K562 (cell line): Measurements from ENCODE around the gene CRYGC. TPM values are rescaled to one million over a fixed set of nuclear protein-coding genes. Genes with fewer than 3 reads are reported as not detected.

Experiments
- ATAC-seq: fragments of 200-7000 bp; cut with Tn5 transposase; 3 replicates; pipeline ENCODE4 v1.9.1; 2020; ENCODE audit warnings: moderate library complexity
- BruUV-seq: library from RNA; stranded (reverse); fragments of 400-500 nt; replicated peaks from 2 replicates; lab custom pipeline; 2021; lab: Mats Ljungman, UMichigan
- CTCF ChIA-PET: fragments of 300-600 bp; formaldehyde crosslinking; extraction: SDS; loops from one replicate; lab custom pipeline; 2021; ENCODE audit warnings: low intra/inter-chr PET ratio; lab: Yijun Ruan, JAX
- POLR2A ChIA-PET: fragments of 300-600, 350-650 bp; sonication (Branson Sonifier 250); formaldehyde crosslinking; extraction: SDS; loops from one replicate; lab custom pipeline; 2021; ENCODE audit warnings: antibody characterized with exemption, inconsistent platforms; lab: Yijun Ruan, JAX
- DNase-seq, 4 experiments: peaks; one replicate each; pipeline versions ENCODE4 v3.0.0 to v3.0.0-alpha.2; 2011 to 2018; ENCODE audit warnings: low spot score in 3 of 4, mixed read lengths in 3 of 4; ENCODE audit errors: extremely low read depth in 1 of 4
- FAIRE-seq: peaks from 2 replicates; lab custom pipeline; 2011; peaks lifted over from hg19 to GRCh38; lab: Jason Lieb, UNC
- H2AFZ ChIP-seq: 2 replicates; pipeline ENCODE4 v1.6.0; 2011; ENCODE audit warnings: low read depth, low read length, control low read depth, inconsistent platforms
- H3K27ac ChIP-seq: fragments of 200-600 bp; 3 replicates; pipeline ENCODE4 v1.8.0; 2011; ENCODE audit warnings: low read depth, mild to moderate bottlenecking, control low read depth, inconsistent platforms, low read length, moderate library complexity, mixed read lengths; ENCODE audit errors: extremely low read depth
- H3K27me3 ChIP-seq, 2 experiments: fragments of 300-600 bp in 1 of 2; 2 replicates in 1 of 2; 3 replicates in 1 of 2; pipeline versions ENCODE4 v1.6.0 to v1.8.0; 2011; ENCODE audit warnings: inconsistent platforms in 2 of 2, low read length in 2 of 2, mild to moderate bottlenecking in 1 of 2, mixed read lengths in 1 of 2, moderate library complexity in 1 of 2; ENCODE audit not compliant: control insufficient read depth in 2 of 2, insufficient read depth in 2 of 2
- H3K36me3 ChIP-seq: fragments of 300-600 bp; 3 replicates; pipeline ENCODE4 v1.8.0; 2011; ENCODE audit warnings: mild to moderate bottlenecking, low read length, inconsistent platforms; ENCODE audit not compliant: control insufficient read depth, insufficient read depth
- H3K4me1 ChIP-seq, 2 experiments: fragments of 200-600 bp in 1 of 2; replicated peaks in 1 of 2; 2 replicates in 1 of 2; 3 replicates in 1 of 2; pipeline versions ENCODE4 v1.5.1 to v1.8.0; 2011; ENCODE audit warnings: inconsistent platforms in 2 of 2, low read length in 2 of 2, mild to moderate bottlenecking in 1 of 2, mixed read lengths in 1 of 2, moderate library complexity in 1 of 2; ENCODE audit not compliant: control insufficient read depth in 2 of 2, insufficient read depth in 2 of 2
- H3K4me2 ChIP-seq: 2 replicates; pipeline ENCODE4 v1.6.1; 2011; ENCODE audit warnings: low read length, control low read depth, inconsistent platforms, mixed read lengths; ENCODE audit not compliant: insufficient read depth
- H3K4me3 ChIP-seq: fragments of 200-600 bp; sonication (generic), shearing (Covaris generic); 2 replicates; pipeline ENCODE4 v1.5.1; 2016; ENCODE audit warnings: control low read depth, inconsistent platforms
- H3K79me2 ChIP-seq: fragments of 200-600 bp; 3 replicates; pipeline ENCODE4 v1.8.0; 2011; ENCODE audit warnings: low read length, inconsistent platforms; ENCODE audit not compliant: control insufficient read depth, insufficient read depth
- H3K9ac ChIP-seq, 2 experiments: 2 replicates each; pipeline versions ENCODE4 v1.6.0 to v1.6.1; 2011; ENCODE audit warnings: low read depth in 2 of 2, low read length in 2 of 2, control low read depth in 1 of 2, inconsistent platforms in 1 of 2, mild to moderate bottlenecking in 1 of 2, mixed read lengths in 1 of 2; ENCODE audit not compliant: insufficient read depth in 1 of 2
- H3K9me1 ChIP-seq: one replicate; pipeline ENCODE4 v1.6.0; 2011; ENCODE audit warnings: inconsistent platforms, mild to moderate bottlenecking, low read length, moderate library complexity; ENCODE audit not compliant: control insufficient read depth, insufficient read depth
- H3K9me3 ChIP-seq: replicated peaks from 2 replicates; pipeline ENCODE4 v1.5.1; 2011; ENCODE audit warnings: low read depth, low read length, inconsistent platforms; ENCODE audit not compliant: control insufficient read depth, insufficient read depth
- H4K20me1 ChIP-seq: replicated peaks from 2 replicates; pipeline ENCODE4 v1.6.1; 2011; ENCODE audit warnings: low read length, inconsistent platforms, mixed read lengths; ENCODE audit not compliant: control insufficient read depth, insufficient read depth
- C11orf30 ChIP-seq: fragments of 450-650 bp; IDR thresholded peaks from 2 replicates; pipeline ENCODE4 v1.6.1; 2016; ENCODE audit warnings: low read depth, mild to moderate bottlenecking
- DPF2 ChIP-seq: fragments of 450-650 bp; IDR thresholded peaks from 2 replicates; pipeline ENCODE4 v1.6.1; 2016
- FOXA3 ChIP-seq, 2 experiments: fragments of 450-650 bp in 1 of 2; sonication (generic) in 1 of 2; formaldehyde crosslinking; IDR thresholded peaks in 1 of 2; conservative IDR thresholded peaks in 1 of 2; 2 replicates each; pipeline versions ENCODE4 v1.4.0 to v1.8.0; 2020 to 2022; ENCODE audit warnings: mild to moderate bottlenecking in 2 of 2, missing genetic modification reagents in 1 of 2
- FUS ChIP-seq: fragments of 200-400 bp; formaldehyde crosslinking; optimal IDR thresholded peaks from 2 replicates; pipeline ENCODE3; 2017; ENCODE audit warnings: low read depth, low read length
- GATAD2B ChIP-seq: fragments of 450-650 bp; IDR thresholded peaks from 2 replicates; pipeline ENCODE4 v1.6.1; 2017; ENCODE audit warnings: mild to moderate bottlenecking, borderline replicate concordance
- HDAC2 ChIP-seq: fragments of 450-650 bp; IDR thresholded peaks from 2 replicates; pipeline ENCODE4 v1.6.1; 2016; ENCODE audit warnings: mild to moderate bottlenecking
- HDAC3 ChIP-seq: fragments of 450-650 bp; IDR thresholded peaks from 2 replicates; pipeline ENCODE4 v1.6.1; 2018; ENCODE audit warnings: borderline replicate concordance, mild to moderate bottlenecking, moderate library complexity; ENCODE audit not compliant: partially characterized antibody
- HIVEP1 ChIP-seq: fragments of 250-450 bp; sonication (Bioruptor Pico); IDR thresholded peaks from 2 replicates; pipeline ENCODE4 v1.4.0; 2020; ENCODE audit warnings: mild to moderate bottlenecking
- LEF1 ChIP-seq: fragments of 450-650 bp; IDR thresholded peaks from 2 replicates; pipeline ENCODE4 v1.6.1; 2016; ENCODE audit warnings: mild to moderate bottlenecking
- MAFF ChIP-seq: IDR thresholded peaks from 2 replicates; pipeline ENCODE4 v1.6.1; 2012; ENCODE audit warnings: low read length, improper control_type of control experiment
- MIER1 ChIP-seq: fragments of 450-650 bp; IDR thresholded peaks from 2 replicates; pipeline ENCODE4 v1.6.1; 2016; ENCODE audit warnings: antibody characterized with exemption, mild to moderate bottlenecking, low read depth
- TAF7 ChIP-seq: fragments of 450-650 bp; IDR thresholded peaks from 2 replicates; pipeline ENCODE4 v1.6.1; 2016; ENCODE audit warnings: missing genetic modification characterization, missing compliant biosample characterization
- TEAD4 ChIP-seq, 2 experiments: sonication (generic) in 1 of 2; formaldehyde crosslinking in 1 of 2; IDR thresholded peaks; 2 replicates each; pipeline versions ENCODE4 v1.6.1 to v1.8.0; 2012 to 2022; ENCODE audit warnings: borderline replicate concordance in 1 of 2, inconsistent platforms in 1 of 2, low read length in 1 of 2, mild to moderate bottlenecking in 1 of 2, missing genetic modification reagents in 1 of 2
- ZNF316 ChIP-seq: fragments of 450-650 bp; IDR thresholded peaks from 2 replicates; pipeline ENCODE4 v1.6.1; 2016
- ZNF41 ChIP-seq: fragments of 250-450 bp; sonication (Bioruptor Pico); conservative IDR thresholded peaks from 2 replicates; pipeline ENCODE4 v1.4.0; 2020; ENCODE audit warnings: mild to moderate bottlenecking
- WGBS: fragments of 100-300 bp; shearing (Covaris generic); methylation state at CpG from one replicate; pipeline ENCODE4 v1.1.6; 2016; ENCODE audit warnings: low coverage, mixed read lengths; ENCODE audit not compliant: insufficient coverage; ENCODE audit errors: missing lambda C conversion rate; 5-methylcytosine and 5-hydroxymethylcytosine counted together
- in situ Hi-C: fragments of 300-500 bp; cut with MboI; formaldehyde crosslinking; loops from 4 replicates; pipeline ENCODE4 v1.15.0; 2018; ENCODE audit warnings: inconsistent platforms, mixed read lengths
- intact Hi-C: fragments of 100-400 bp; cut with micrococcal nuclease; formaldehyde crosslinking; loops from 2 replicates; pipeline ENCODE4 v1.14.2; 2022
- polyA plus RNA-seq, 8 experiments: library from polyadenylated mRNA; depleted of rRNA in 4 of 8; stranded (reverse) in 5 of 8; unstranded in 3 of 8; fragments of >200 nt; fragmentation: Nextera tagmentation in 2 of 8; fragmentation: Illumina TruSeq in 1 of 8; extraction: Ambion mirVana in 2 of 8; extraction: Trizol in 1 of 8; gene quantifications; 2 replicates each; pipeline versions ENCODE4 v1.2.1 to v1.2.3, GENCODE V29; 2011 to 2014; ENCODE audit warnings: inconsistent platforms in 1 of 8, missing spikeins in 1 of 8
- total RNA-seq, 7 experiments: library from RNA; depleted of rRNA in 6 of 7; stranded (reverse); fragments of >200 nt in 6 of 7; fragmentation: Illumina TruSeq in 2 of 7; extraction: Trizol in 2 of 7; gene quantifications; 2 replicates each; pipeline versions ENCODE4 v1.2.1 to v1.2.3, GENCODE V29; 2011 to 2021; ENCODE audit warnings: low replicate concordance in 1 of 7
- TF ChIP-seq, protein P1 (sequence below): fragments of 200-800 bp; sonication (Bioruptor generic); IDR thresholded peaks from 2 replicates; pipeline ENCODE4 v1.6.1; 2017; ENCODE audit warnings: missing genetic modification characterization, missing compliant biosample characterization

Gene CRYGC
- total and polyA plus RNA-seq, 9 of the 15 experiments (the other 6 are each of a cell fraction or from before 2014, with no cell fraction given), result not detected

GRCh38 chr2:208174144-208174543 is 44.5 kb upstream of the CRYGC start:
- no TSS peak for BruUV-seq
- Histone ChIP-seq H2AFZ (peak overlapping the region; percentile 38; the same call in 1 of the 2 replicates), H4K20me1 (no peaks in the 10 kb centered on the region), H3K4me2 (0 out of 2 replicates have a peak overlapping the region, but pooled peaks have one; percentile 11), H3K4me1 (peaks cover 3 to 18% of the 10 kb centered on the region in 2 experiments; a peak in 3 of 5 replicates), H3K9me3 (no peaks in the 10 kb centered on the region; the same call in 1 of the 2 replicates), H3K27ac (0 out of 3 replicates have a peak overlapping the region, but pooled peaks have one; percentile 19), H3K9me1 (no peaks in the 10 kb centered on the region), H3K79me2 (no peaks in the 10 kb centered on the region), H3K36me3 (no peaks in the 10 kb centered on the region), H3K4me3 (no peak overlapping the region), H3K9ac (no peak overlapping the region), H3K27me3 (no peaks in the 10 kb centered on the region)
- no peak for FAIRE-seq
- no peak for DNase-seq
- CTCF ChIA-PET, result no interaction called here
- POLR2A ChIA-PET, result interaction anchor here (0.9 kb wide), 1 partner anchor 78 kb away, joined by 3 read pairs; no protein-coding TSS in a partner anchor
- intact Hi-C loops, result loop anchor here (2.0 to 10.0 kb wide), 2 partner anchors 71 to 201 kb away; no protein-coding TSS in a partner anchor
- ATAC-seq, result no peak
- WGBS, result 45% methylated on average over 9 of the region's 9 CpGs
- peak; percentile 41; the same call in 1 of the 2 replicates for TF ChIP-seq ZNF316
- no peak for TF ChIP-seq HDAC2
- TF ChIP-seq C11orf30, result peak; percentile 58
- TF ChIP-seq MAFF, result peak; percentile 33; the same call in 1 of the 2 replicates
- TF ChIP-seq TAF7, result no peak
- in situ Hi-C loops, result no loop called here

DNA sequence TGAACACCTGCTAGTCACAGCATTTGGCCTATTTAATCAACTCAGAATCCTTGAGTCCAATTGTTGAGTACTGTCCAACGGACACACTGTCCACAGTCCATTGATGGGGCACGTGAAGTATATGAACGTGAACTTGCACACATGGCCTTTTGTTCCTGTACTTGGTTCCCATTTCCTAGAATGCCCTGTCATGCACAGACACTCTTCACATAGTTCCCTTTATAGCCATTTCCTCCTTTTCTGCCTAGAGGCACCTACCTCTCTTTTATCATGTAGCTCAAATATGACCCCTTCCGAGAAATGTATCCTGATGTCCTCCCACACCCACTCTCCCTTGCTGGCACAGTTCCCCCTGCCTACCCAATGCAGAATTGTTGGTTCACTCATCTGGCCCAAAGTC is 42.5 kb upstream of the CRYGC start:
- POLR2A ChIA-PET, result interaction anchor here (0.7 kb wide), 1 partner anchor 69 kb away, joined by 3 read pairs; no protein-coding TSS in a partner anchor
- no peak overlapping the region for H3K27ac ChIP-seq
- H2AFZ ChIP-seq, result peak overlapping the region; percentile 89
- H3K36me3 ChIP-seq, result no peaks in the 10 kb centered on the region
- H3K9me3 ChIP-seq, result no peaks in the 10 kb centered on the region; the same call in 1 of the 2 replicates
- H3K9me1 ChIP-seq, result no peaks in the 10 kb centered on the region
- intact Hi-C loops (loop anchor here (1.0 to 10.0 kb wide), 2 partner anchors 94 to 203 kb away; partner anchors contain the start of gene PIKFYVE), in situ Hi-C loops (no loop called here)
- CTCF ChIA-PET, result no interaction called here
- no peak for FAIRE-seq
- H4K20me1 ChIP-seq, result no peaks in the 10 kb centered on the region
- 4% methylated on average over 4 of the region's 4 CpGs for WGBS
- peak overlapping the region; percentile 60 for H3K4me2 ChIP-seq
- no peaks in the 10 kb centered on the region for H3K27me3 ChIP-seq
- peak; percentile 53 for ATAC-seq
- H3K4me1 ChIP-seq, result peaks cover 3 to 18% of the 10 kb centered on the region in 2 experiments; a peak in 3 of 5 replicates
- peak in 2 of 4 experiments; percentile 11 to 52 for DNase-seq
- no peaks in the 10 kb centered on the region for H3K79me2 ChIP-seq
- no peak overlapping the region for H3K9ac ChIP-seq
- BruUV-seq, result no TSS peak
- H3K4me3 ChIP-seq, result no peak overlapping the region
- no peak for TF ChIP-seq FUS
- TF ChIP-seq GATAD2B, result no peak
- no peak for TF ChIP-seq FOXA3 (CRISPR knock-in tag; conservative IDR thresholded peaks at IDR 0.05 in 1 of 2, IDR thresholded peaks at IDR 0.05 in 1 of 2)
- TF ChIP-seq DPF2, result peak; percentile 12; the same call in 1 of the 2 replicates
- TF ChIP-seq, protein P1, sequence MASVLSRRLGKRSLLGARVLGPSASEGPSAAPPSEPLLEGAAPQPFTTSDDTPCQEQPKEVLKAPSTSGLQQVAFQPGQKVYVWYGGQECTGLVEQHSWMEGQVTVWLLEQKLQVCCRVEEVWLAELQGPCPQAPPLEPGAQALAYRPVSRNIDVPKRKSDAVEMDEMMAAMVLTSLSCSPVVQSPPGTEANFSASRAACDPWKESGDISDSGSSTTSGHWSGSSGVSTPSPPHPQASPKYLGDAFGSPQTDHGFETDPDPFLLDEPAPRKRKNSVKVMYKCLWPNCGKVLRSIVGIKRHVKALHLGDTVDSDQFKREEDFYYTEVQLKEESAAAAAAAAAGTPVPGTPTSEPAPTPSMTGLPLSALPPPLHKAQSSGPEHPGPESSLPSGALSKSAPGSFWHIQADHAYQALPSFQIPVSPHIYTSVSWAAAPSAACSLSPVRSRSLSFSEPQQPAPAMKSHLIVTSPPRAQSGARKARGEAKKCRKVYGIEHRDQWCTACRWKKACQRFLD (CRISPR knock-in tag), result no peak
- 0 out of 2 replicates have a peak, but pooled peaks have one; percentile 18 for TF ChIP-seq LEF1
- TF ChIP-seq HIVEP1, result no peak
- no peak for TF ChIP-seq ZNF41
- no peak for TF ChIP-seq HDAC3
- 0 out of 2 replicates have a peak, but pooled peaks have one; percentile 6 for TF ChIP-seq TEAD4 (IDR thresholded peaks at IDR 0.05; ENCODE audit: low read length)
- TF ChIP-seq TEAD4 (CRISPR knock-in tag; IDR thresholded peaks at IDR 0.05; ENCODE audit: borderline replicate concordance), result no peak
- no peak for TF ChIP-seq MIER1
